WTC11 (cell line): ENCODE measurements around the gene PPP6R3. TPM values are rescaled to one million over a fixed set of nuclear protein-coding genes. Genes with fewer than 3 reads are reported as not detected.

Experiments used
- ATAC-seq: fragments of 200-7000 bp; cut with Tn5 transposase; 2 replicates; pipeline ENCODE4 v1.10.0; 2021; ENCODE audit warnings: mild to moderate bottlenecking, moderate library complexity
- CTCF ChIA-PET: fragments of 300-600 bp; sonication (Branson Sonifier 250); formaldehyde crosslinking; loops from one replicate; lab custom pipeline; 2021; ENCODE audit warnings: antibody characterized with exemption; lab: Charles Lee
- POLR2A ChIA-PET: fragments of 350-600 bp; sonication (Branson Sonifier 250); formaldehyde crosslinking; loops from one replicate; lab custom pipeline; 2021; ENCODE audit warnings: antibody characterized with exemption; lab: Charles Lee
- DNase-seq: peaks from one replicate; pipeline ENCODE4 v3.0.0; 2021; ENCODE audit warnings: low spot score
- H3K27ac Mint-ChIP-seq: 2 replicates; pipeline ENCODE4 v1.8.0; 2021; ENCODE audit warnings: mixed read lengths
- H3K27me3 Mint-ChIP-seq: 2 replicates; pipeline ENCODE4 v1.8.0; 2021; ENCODE audit warnings: low read depth, mild to moderate bottlenecking, moderate library complexity, mixed read lengths
- H3K36me3 Mint-ChIP-seq: 2 replicates; pipeline ENCODE4 v1.8.0; 2021; ENCODE audit warnings: mixed read lengths
- H3K4me1 Mint-ChIP-seq: 2 replicates; pipeline ENCODE4 v1.8.0; 2022; ENCODE audit warnings: mixed read lengths
- H3K4me3 Mint-ChIP-seq: 2 replicates; pipeline ENCODE4 v1.8.0; 2021; ENCODE audit warnings: mild to moderate bottlenecking, moderate library complexity, mixed read lengths
- H3K9me3 Mint-ChIP-seq: 2 replicates; pipeline ENCODE4 v1.8.0; 2021; ENCODE audit warnings: mixed read lengths
- AR ChIP-seq: fragments of 250-450 bp; sonication (Bioruptor Pico); IDR thresholded peaks from 2 replicates; pipeline ENCODE4 v1.9.0; 2021; ENCODE audit warnings: mild to moderate bottlenecking
- ARID4B ChIP-seq: sonication (generic); formaldehyde crosslinking; IDR thresholded peaks from 2 replicates; pipeline ENCODE4 v1.8.0; 2023; ENCODE audit warnings: missing genetic modification reagents, mild to moderate bottlenecking, borderline replicate concordance
- ESRRA ChIP-seq: sonication (generic); formaldehyde crosslinking; IDR thresholded peaks from 2 replicates; pipeline ENCODE4 v1.8.1; 2022; ENCODE audit warnings: mild to moderate bottlenecking, missing genetic modification reagents, borderline replicate concordance
- GABPB1 ChIP-seq: sonication (generic); formaldehyde crosslinking; IDR thresholded peaks from 2 replicates; pipeline ENCODE4 v1.8.1; 2023; ENCODE audit warnings: mild to moderate bottlenecking, missing genetic modification reagents
- MYBL2 ChIP-seq: sonication (generic); formaldehyde crosslinking; IDR thresholded peaks from 2 replicates; pipeline ENCODE4 v1.8.1; 2023; ENCODE audit warnings: mild to moderate bottlenecking, moderate library complexity, missing genetic modification reagents
- NFATC4 ChIP-seq: fragments of 250-450 bp; sonication (Bioruptor Pico); IDR thresholded peaks from 2 replicates; pipeline ENCODE4 v1.9.0; 2021; ENCODE audit warnings: mild to moderate bottlenecking
- NFYB ChIP-seq: sonication (generic); formaldehyde crosslinking; conservative IDR thresholded peaks from 2 replicates; pipeline ENCODE4 v1.8.0; 2022; ENCODE audit warnings: low read depth, missing genetic modification reagents
- NR1H2 ChIP-seq: sonication (generic); formaldehyde crosslinking; IDR thresholded peaks from 2 replicates; pipeline ENCODE4 v1.9.0; 2021; ENCODE audit warnings: mild to moderate bottlenecking, moderate library complexity, missing genetic modification reagents
- SMAD4 ChIP-seq: sonication (generic); formaldehyde crosslinking; IDR thresholded peaks from 2 replicates; pipeline ENCODE4 v1.8.0; 2022; ENCODE audit warnings: mild to moderate bottlenecking, missing genetic modification reagents
- SP1 ChIP-seq: sonication (generic); formaldehyde crosslinking; conservative IDR thresholded peaks from 2 replicates; pipeline ENCODE4 v1.8.1; 2022; ENCODE audit warnings: missing genetic modification reagents
- ZNF396 ChIP-seq: fragments of 250-450 bp; sonication (Bioruptor Pico); IDR thresholded peaks from 2 replicates; pipeline ENCODE4 v1.8.0; 2021; ENCODE audit warnings: mild to moderate bottlenecking, moderate library complexity, borderline replicate concordance
- ZNF532 ChIP-seq: fragments of 250-450 bp; sonication (Bioruptor Pico); IDR thresholded peaks from 2 replicates; pipeline ENCODE4 v1.9.0; 2021; ENCODE audit warnings: mild to moderate bottlenecking, borderline replicate concordance
- ZNF671 ChIP-seq: fragments of 250-450 bp; sonication (Bioruptor Pico); IDR thresholded peaks from 2 replicates; pipeline ENCODE4 v1.8.0; 2021; ENCODE audit warnings: mild to moderate bottlenecking
- total RNA-seq: library from RNA; stranded (reverse); gene quantifications from 3 replicates; pipeline ENCODE4 v1.2.3, GENCODE V29; 2021
- TF ChIP-seq, protein P1 (sequence below): sonication (generic); formaldehyde crosslinking; IDR thresholded peaks from 2 replicates; pipeline ENCODE4 v1.8.0; 2022; ENCODE audit warnings: mild to moderate bottlenecking, missing genetic modification reagents
- TF ChIP-seq, protein P2 (sequence below): sonication (generic); formaldehyde crosslinking; IDR thresholded peaks from 2 replicates; pipeline ENCODE4 v1.8.1; 2023; ENCODE audit warnings: mild to moderate bottlenecking, missing genetic modification reagents, borderline replicate concordance

Gene PPP6R3
- total RNA-seq, 1 experiment from 2014 or later, result 138 TPM

GRCh38 chr11:68649851-68650555 is 189.5 kb downstream of the PPP6R3 start:
- TF ChIP-seq MYBL2 (CRISPR knock-in tag) (no peak), SP1 (CRISPR knock-in tag) (no peak), SMAD4 (CRISPR knock-in tag) (no peak), NFATC4 (CRISPR knock-in tag) (no peak), ARID4B (CRISPR knock-in tag) (no peak), NFYB (CRISPR knock-in tag) (no peak), ZNF396 (CRISPR knock-in tag) (no peak)
- TF ChIP-seq, protein P1, sequence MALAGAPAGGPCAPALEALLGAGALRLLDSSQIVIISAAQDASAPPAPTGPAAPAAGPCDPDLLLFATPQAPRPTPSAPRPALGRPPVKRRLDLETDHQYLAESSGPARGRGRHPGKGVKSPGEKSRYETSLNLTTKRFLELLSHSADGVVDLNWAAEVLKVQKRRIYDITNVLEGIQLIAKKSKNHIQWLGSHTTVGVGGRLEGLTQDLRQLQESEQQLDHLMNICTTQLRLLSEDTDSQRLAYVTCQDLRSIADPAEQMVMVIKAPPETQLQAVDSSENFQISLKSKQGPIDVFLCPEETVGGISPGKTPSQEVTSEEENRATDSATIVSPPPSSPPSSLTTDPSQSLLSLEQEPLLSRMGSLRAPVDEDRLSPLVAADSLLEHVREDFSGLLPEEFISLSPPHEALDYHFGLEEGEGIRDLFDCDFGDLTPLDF, result no peak
- POLR2A ChIA-PET, result interaction anchor here (0.5 kb wide), 2 partner anchors 17 to 52 kb away, joined by 3 read pairs; no protein-coding TSS in a partner anchor
- DNase-seq (no peak), ATAC-seq (no peak)
- Mint-ChIP-seq H3K27me3 (no peaks in the 10 kb centered on the region; the same call in 1 of the 2 replicates), H3K4me3 (no peak overlapping the region), H3K9me3 (peaks cover 22% of the 10 kb centered on the region), H3K27ac (no peak overlapping the region), H3K4me1 (peaks cover 12% of the 10 kb centered on the region; the same call in 1 of the 2 replicates), H3K36me3 (peaks cover 22% of the 10 kb centered on the region)
- CTCF ChIA-PET, result interaction anchor here (1.1 to 1.8 kb wide), 4 partner anchors 17 to 148 kb away, joined by 3 to 5 read pairs (median 4); no protein-coding TSS in a partner anchor

- peaks cover 28% of the 10 kb centered on the region for H3K9me3 Mint-ChIP-seq
- peaks cover 2% of the 10 kb centered on the region; the same call in 1 of the 2 replicates for H3K27me3 Mint-ChIP-seq
- peaks cover 27% of the 10 kb centered on the region for H3K36me3 Mint-ChIP-seq
- ChIA-PET CTCF (interaction anchor here (1.7 to 1.8 kb wide), 2 partner anchors 20 to 148 kb away, joined by 4 to 5 read pairs; no protein-coding TSS in a partner anchor), POLR2A (no interaction called here)
- H3K4me3 Mint-ChIP-seq, result no peak overlapping the region
- DNase-seq (no peak), ATAC-seq (no peak)
- peaks cover 12% of the 10 kb centered on the region; the same call in 1 of the 2 replicates for H3K4me1 Mint-ChIP-seq
- no peak overlapping the region for H3K27ac Mint-ChIP-seq
- TF ChIP-seq AR (CRISPR knock-in tag), result no peak
- TF ChIP-seq ZNF671 (CRISPR knock-in tag), result no peak
- no peak for TF ChIP-seq ESRRA
- no peak for TF ChIP-seq NR1H2 (CRISPR knock-in tag)
- TF ChIP-seq GABPB1 (CRISPR knock-in tag), result no peak
- TF ChIP-seq ZNF532 (CRISPR knock-in tag), result no peak
- TF ChIP-seq, protein P2, sequence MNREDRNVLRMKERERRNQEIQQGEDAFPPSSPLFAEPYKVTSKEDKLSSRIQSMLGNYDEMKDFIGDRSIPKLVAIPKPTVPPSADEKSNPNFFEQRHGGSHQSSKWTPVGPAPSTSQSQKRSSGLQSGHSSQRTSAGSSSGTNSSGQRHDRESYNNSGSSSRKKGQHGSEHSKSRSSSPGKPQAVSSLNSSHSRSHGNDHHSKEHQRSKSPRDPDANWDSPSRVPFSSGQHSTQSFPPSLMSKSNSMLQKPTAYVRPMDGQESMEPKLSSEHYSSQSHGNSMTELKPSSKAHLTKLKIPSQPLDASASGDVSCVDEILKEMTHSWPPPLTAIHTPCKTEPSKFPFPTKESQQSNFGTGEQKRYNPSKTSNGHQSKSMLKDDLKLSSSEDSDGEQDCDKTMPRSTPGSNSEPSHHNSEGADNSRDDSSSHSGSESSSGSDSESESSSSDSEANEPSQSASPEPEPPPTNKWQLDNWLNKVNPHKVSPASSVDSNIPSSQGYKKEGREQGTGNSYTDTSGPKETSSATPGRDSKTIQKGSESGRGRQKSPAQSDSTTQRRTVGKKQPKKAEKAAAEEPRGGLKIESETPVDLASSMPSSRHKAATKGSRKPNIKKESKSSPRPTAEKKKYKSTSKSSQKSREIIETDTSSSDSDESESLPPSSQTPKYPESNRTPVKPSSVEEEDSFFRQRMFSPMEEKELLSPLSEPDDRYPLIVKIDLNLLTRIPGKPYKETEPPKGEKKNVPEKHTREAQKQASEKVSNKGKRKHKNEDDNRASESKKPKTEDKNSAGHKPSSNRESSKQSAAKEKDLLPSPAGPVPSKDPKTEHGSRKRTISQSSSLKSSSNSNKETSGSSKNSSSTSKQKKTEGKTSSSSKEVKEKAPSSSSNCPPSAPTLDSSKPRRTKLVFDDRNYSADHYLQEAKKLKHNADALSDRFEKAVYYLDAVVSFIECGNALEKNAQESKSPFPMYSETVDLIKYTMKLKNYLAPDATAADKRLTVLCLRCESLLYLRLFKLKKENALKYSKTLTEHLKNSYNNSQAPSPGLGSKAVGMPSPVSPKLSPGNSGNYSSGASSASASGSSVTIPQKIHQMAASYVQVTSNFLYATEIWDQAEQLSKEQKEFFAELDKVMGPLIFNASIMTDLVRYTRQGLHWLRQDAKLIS (CRISPR knock-in tag), result no peak
These were observed 190.2 kb downstream of the PPP6R3 start for GRCh38 chr11:68650801-68651200.
